ENCODE measurements around the gene ZNF451. TPM values are rescaled to one million over a fixed set of nuclear protein-coding genes. Genes with fewer than 3 reads are reported as not detected.

ZNF451 gene
- total and polyA plus RNA-seq, 2 experiments from 2014 or later: 18.9 to 61.0 TPM

DNA sequence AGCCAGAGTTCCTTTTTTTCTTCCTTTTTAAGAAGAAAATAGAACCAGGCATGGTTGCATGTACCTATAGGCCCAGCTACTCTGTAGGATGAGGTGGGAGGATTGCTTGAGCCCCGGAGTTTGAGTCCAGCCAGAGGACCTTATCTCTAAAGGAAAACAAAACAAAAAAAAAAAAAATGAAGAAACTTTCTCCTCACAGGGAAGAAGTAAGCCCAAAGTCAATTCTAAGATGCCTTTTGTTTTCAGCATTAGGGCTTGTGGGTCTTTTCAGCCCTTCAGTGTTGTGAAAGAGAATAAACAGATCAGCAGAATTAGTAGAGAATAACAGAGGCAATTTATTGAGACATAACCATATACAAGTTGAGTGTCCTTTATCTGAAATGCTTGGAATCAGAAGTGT is 26.8 kb downstream of the ZNF451 start:
- Histone ChIP-seq H3K9me3 (ENCODE audit: low read depth) (no peaks in the 10 kb centered on the region), H3K36me3 (peaks cover 3% of the 10 kb centered on the region), H3K27ac (no peak overlapping the region), H3K27me3 (no peaks in the 10 kb centered on the region), H3K4me3 (no peak overlapping the region), H3K4me1 (ENCODE audit: low read depth) (no peaks in the 10 kb centered on the region)
- TF ChIP-seq CTCF (IDR thresholded peaks at IDR 0.05; ENCODE audit: low read depth, low read length): no peak
- DNase-seq (ENCODE audit: low read depth in 1 of 2, low spot score in 1 of 2): peak in 1 of 2 donors; percentile 53

- H3K36me3 ChIP-seq: peaks cover 3% of the 10 kb centered on the region
- no peaks in the 10 kb centered on the region for H3K4me1 ChIP-seq (ENCODE audit: low read depth)
- H3K27ac ChIP-seq: no peak overlapping the region
- TF ChIP-seq CTCF (IDR thresholded peaks at IDR 0.05; ENCODE audit: low read depth, low read length): no peak
- peak in 1 of 2 donors; percentile 21 for DNase-seq (ENCODE audit: low read depth in 1 of 2, low spot score in 1 of 2)
- peaks cover under 1% of the 10 kb centered on the region for H3K9me3 ChIP-seq (ENCODE audit: low read depth)
- H3K4me3 ChIP-seq: no peak overlapping the region
- no peaks in the 10 kb centered on the region for H3K27me3 ChIP-seq
Observed at GRCh38 chr6:57117796-57118195, 27.8 kb downstream of the ZNF451 start.

- H3K36me3 ChIP-seq: peaks cover 2% of the 10 kb centered on the region
- H3K27ac ChIP-seq: no peak overlapping the region
- no peak for DNase-seq (ENCODE audit: low read depth in 1 of 2, low spot score in 1 of 2)
- no peak overlapping the region for H3K4me3 ChIP-seq
- H3K27me3 ChIP-seq: no peaks in the 10 kb centered on the region
- no peak for TF ChIP-seq CTCF (IDR thresholded peaks at IDR 0.05; ENCODE audit: low read depth, low read length)
- H3K9me3 ChIP-seq (ENCODE audit: low read depth): peaks cover 2% of the 10 kb centered on the region
- no peaks in the 10 kb centered on the region for H3K4me1 ChIP-seq (ENCODE audit: low read depth)
Observed at GRCh38 chr6:57123111-57123510, 33.1 kb downstream of the ZNF451 start.

DNA sequence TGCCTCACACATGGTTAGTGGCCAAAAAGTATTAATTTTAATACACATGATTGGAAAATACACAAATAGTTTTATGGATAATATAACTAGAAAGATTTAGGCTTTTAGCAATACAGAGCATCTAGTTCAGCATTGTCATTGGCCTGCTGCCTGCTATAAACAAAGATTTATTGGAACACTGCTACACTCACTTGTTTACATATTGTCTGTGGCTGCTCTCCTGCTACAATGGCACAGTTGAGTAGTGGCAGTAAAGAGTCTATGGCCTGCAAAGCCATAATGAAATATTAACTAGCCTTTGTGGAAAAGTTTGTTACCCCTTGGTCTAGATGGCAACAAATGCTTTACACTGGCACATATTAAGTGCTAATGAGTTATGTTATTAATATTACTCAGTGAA is 37.8 kb downstream of the ZNF451 start:
- Histone ChIP-seq H3K27me3 (no peaks in the 10 kb centered on the region), H3K9me3 (ENCODE audit: low read depth) (peaks cover 2% of the 10 kb centered on the region)
- no peak for TF ChIP-seq CTCF (IDR thresholded peaks at IDR 0.05; ENCODE audit: low read depth, low read length)

GRCh38 chr6:57130661-57131177 is 40.7 kb downstream of the ZNF451 start:
- H3K27me3 ChIP-seq: no peaks in the 10 kb centered on the region
- no peak for TF ChIP-seq CTCF (IDR thresholded peaks at IDR 0.05; ENCODE audit: low read depth, low read length)
- no peak for DNase-seq (ENCODE audit: low read depth in 1 of 2, low spot score in 1 of 2)

More for the DNA sequence above, 37.8 kb downstream of the ZNF451 start:
- no peaks in the 10 kb centered on the region for H3K36me3 ChIP-seq
- no peak overlapping the region for H3K4me3 ChIP-seq
- H3K27ac ChIP-seq: no peak overlapping the region
- no peak for DNase-seq (ENCODE audit: low read depth in 1 of 2, low spot score in 1 of 2)
- peaks cover 10% of the 10 kb centered on the region for H3K4me1 ChIP-seq (ENCODE audit: low read depth)

More at GRCh38 chr6:57130661-57131177, 40.7 kb downstream of the ZNF451 start:
- peaks cover 13% of the 10 kb centered on the region for H3K36me3 ChIP-seq
- H3K9me3 ChIP-seq (ENCODE audit: low read depth): no peaks in the 10 kb centered on the region
- H3K4me1 ChIP-seq (ENCODE audit: low read depth): peaks cover 10% of the 10 kb centered on the region
- H3K27ac ChIP-seq: peak overlapping the region; percentile 37
- no peak overlapping the region for H3K4me3 ChIP-seq
